Muscle of leg (tissue), 16 donors: ENCODE measurements around the gene PPP2R3A. TPM values are rescaled to one million over a fixed set of nuclear protein-coding genes. Genes with fewer than 3 reads are reported as not detected.

Experiments
- DNase-seq: peaks from one replicate; pipeline ENCODE4 v3.0.0; 2013
- H3K27ac ChIP-seq: one replicate; pipeline ENCODE4 v1.5.1; 2013; ENCODE audit warnings: mild to moderate bottlenecking, low read length, control low read depth
- H3K27me3 ChIP-seq: one replicate; pipeline ENCODE4 v1.6.1; 2013; ENCODE audit warnings: low read length; ENCODE audit not compliant: control insufficient read depth, insufficient read depth
- H3K36me3 ChIP-seq: one replicate; pipeline ENCODE4 v1.6.1; 2013; ENCODE audit warnings: low read length; ENCODE audit not compliant: control insufficient read depth, insufficient read depth
- H3K4me1 ChIP-seq: one replicate; pipeline ENCODE4 v1.6.1; 2013; ENCODE audit warnings: low read length; ENCODE audit not compliant: control insufficient read depth, insufficient read depth
- H3K4me3 ChIP-seq: one replicate; pipeline ENCODE4 v1.5.1; 2013; ENCODE audit warnings: low read length, control low read depth
- H3K9me3 ChIP-seq: replicated peaks from 2 replicates; pipeline ENCODE4 v1.6.1; 2013; ENCODE audit warnings: low read depth, low read length; ENCODE audit not compliant: control insufficient read depth
- WGBS: methylation state at CpG from one replicate; pipeline ENCODE4 v1.1.5; 2013; ENCODE audit warnings: missing lambda C conversion rate; ENCODE audit not compliant: insufficient coverage; 5-methylcytosine and 5-hydroxymethylcytosine counted together
- long read RNA-seq, 11 donors: transcript quantifications; one replicate each; lab custom pipeline, GENCODE V29; 2026
- polyA plus RNA-seq, 8 donors: library from polyadenylated mRNA; unstranded; fragments of 120-200 nt; gene quantifications; one replicate each; pipeline versions ENCODE4 v1.2.1 to v1.2.3, GENCODE V29; 2013; ENCODE audit warnings: inconsistent platforms in 1 of 8, low replicate concordance in 1 of 8; ENCODE audit not compliant: insufficient read length in 8 of 8, insufficient read depth in 1 of 8
- total RNA-seq: library from RNA; stranded (reverse); fragments of 120-200 nt; gene quantifications from one replicate; pipeline ENCODE4 v1.2.4, GENCODE V29; 2013

The PPP2R3A gene
- 64.6 TPM for total RNA-seq
- 10 to 100 TPM; 29.9 to 62.1 (median 47.6) TPM for polyA plus RNA-seq
- long read RNA-seq, donor 1, full-length matches to known transcripts, result 9 of 37 reads
- long read RNA-seq, donor 1, partial matches to known transcripts, result 28 of 37 reads
- long read RNA-seq, donor 1, other reads (novel, unspliced or antisense), result 0 of 37 reads
- long read RNA-seq, donor 2, result 0 reads
- long read RNA-seq, donor 3, full-length matches to known transcripts, result 17 of 17 reads
- long read RNA-seq, donor 3, partial matches to known transcripts, result 0 of 17 reads
- long read RNA-seq, donor 3, other reads (novel, unspliced or antisense), result 0 of 17 reads
- long read RNA-seq, donor 4, full-length matches to known transcripts, result 7 of 7 reads
- long read RNA-seq, donor 4, partial matches to known transcripts, result 0 of 7 reads
- long read RNA-seq, donor 4, other reads (novel, unspliced or antisense), result 0 of 7 reads
- long read RNA-seq, donor 5, full-length matches to known transcripts, result 8 of 26 reads
- long read RNA-seq, donor 5, partial matches to known transcripts, result 18 of 26 reads
- long read RNA-seq, donor 5, other reads (novel, unspliced or antisense), result 0 of 26 reads
- long read RNA-seq, donor 6, full-length matches to known transcripts, result 8 of 8 reads
- long read RNA-seq, donor 6, partial matches to known transcripts, result 0 of 8 reads
- long read RNA-seq, donor 6, other reads (novel, unspliced or antisense), result 0 of 8 reads
- long read RNA-seq, donor 7, full-length matches to known transcripts, result 8 of 8 reads
- long read RNA-seq, donor 7, partial matches to known transcripts, result 0 of 8 reads
- long read RNA-seq, donor 7, other reads (novel, unspliced or antisense), result 0 of 8 reads
- long read RNA-seq, donor 8, full-length matches to known transcripts, result 10 of 31 reads
- long read RNA-seq, donor 8, partial matches to known transcripts, result 21 of 31 reads
- long read RNA-seq, donor 8, other reads (novel, unspliced or antisense), result 0 of 31 reads
- long read RNA-seq, donor 9, full-length matches to known transcripts, result 6 of 24 reads
- long read RNA-seq, donor 9, partial matches to known transcripts, result 18 of 24 reads
- long read RNA-seq, donor 9, other reads (novel, unspliced or antisense), result 0 of 24 reads
- long read RNA-seq, donor 10, full-length matches to known transcripts, result 11 of 11 reads
- long read RNA-seq, donor 10, partial matches to known transcripts, result 0 of 11 reads
- long read RNA-seq, donor 10, other reads (novel, unspliced or antisense), result 0 of 11 reads
- long read RNA-seq, donor 11, full-length matches to known transcripts, result 6 of 6 reads
- long read RNA-seq, donor 11, partial matches to known transcripts, result 0 of 6 reads
- long read RNA-seq, donor 11, other reads (novel, unspliced or antisense), result 0 of 6 reads

- Histone ChIP-seq H3K9me3 (peaks cover 2% of the 10 kb centered on the region), H3K4me1 (peaks cover 8% of the 10 kb centered on the region), H3K27me3 (no peaks in the 10 kb centered on the region), H3K4me3 (peak within 1 kb of the TSS; percentile 89), H3K36me3 (no peaks in the 10 kb centered on the region), H3K27ac (peak within 1 kb of the TSS; percentile 88)
- peak; percentile 92 for DNase-seq
- 0% methylated on average over 72 of the region's 83 CpGs for WGBS
Observed at GRCh38 chr3:135965506-135966270, at the start of gene PPP2R3A. TSS of gene PPP2R3A (plus strand) at chr3:135965728. CDS start at chr3:136001499, 35,771 bp downstream.

GRCh38 chr3:135916310-135916709 is 49.2 kb upstream of the PPP2R3A start:
- no CpG with 5 or more reads among the region's 4 CpGs for WGBS
- no peaks in the 10 kb centered on the region for H3K27me3 ChIP-seq
- no peak for DNase-seq
- no peak overlapping the region for H3K4me3 ChIP-seq
- H3K4me1 ChIP-seq, result peaks cover 1% of the 10 kb centered on the region
- H3K27ac ChIP-seq, result no peak overlapping the region
- H3K36me3 ChIP-seq, result no peaks in the 10 kb centered on the region
- no peaks in the 10 kb centered on the region for H3K9me3 ChIP-seq

GRCh38 chr3:135917076-135917475 is 48.5 kb upstream of the PPP2R3A start:
- WGBS, result 37% methylated on average over 2 of the region's 3 CpGs
- no peaks in the 10 kb centered on the region for H3K36me3 ChIP-seq
- no peak overlapping the region for H3K27ac ChIP-seq
- H3K4me3 ChIP-seq, result no peak overlapping the region
- no peaks in the 10 kb centered on the region for H3K4me1 ChIP-seq
- no peaks in the 10 kb centered on the region for H3K27me3 ChIP-seq
- no peaks in the 10 kb centered on the region for H3K9me3 ChIP-seq
- DNase-seq, result no peak

GRCh38 chr3:135917927-135918597 is 47.5 kb upstream of the PPP2R3A start:
- 69% methylated on average over 7 of the region's 8 CpGs for WGBS
- no peak for DNase-seq
- Histone ChIP-seq H3K4me3 (no peak overlapping the region), H3K36me3 (no peaks in the 10 kb centered on the region), H3K9me3 (no peaks in the 10 kb centered on the region), H3K27me3 (no peaks in the 10 kb centered on the region), H3K27ac (no peak overlapping the region), H3K4me1 (no peaks in the 10 kb centered on the region)

GRCh38 chr3:135918600-135918999 is 46.9 kb upstream of the PPP2R3A start:
- H3K4me1 ChIP-seq, result no peaks in the 10 kb centered on the region
- no peak overlapping the region for H3K27ac ChIP-seq
- H3K27me3 ChIP-seq, result no peaks in the 10 kb centered on the region
- no peaks in the 10 kb centered on the region for H3K36me3 ChIP-seq
- DNase-seq, result peak; percentile 41
- no peaks in the 10 kb centered on the region for H3K9me3 ChIP-seq
- no peak overlapping the region for H3K4me3 ChIP-seq
- WGBS, result 17% methylated on average over 1 of the region's 1 CpG

GRCh38 chr3:135920275-135920674 is 45.3 kb upstream of the PPP2R3A start:
- Histone ChIP-seq H3K36me3 (no peaks in the 10 kb centered on the region), H3K27ac (no peak overlapping the region), H3K4me3 (no peak overlapping the region), H3K4me1 (no peaks in the 10 kb centered on the region), H3K9me3 (no peaks in the 10 kb centered on the region), H3K27me3 (no peaks in the 10 kb centered on the region)
- DNase-seq, result no peak
- WGBS, result no CpG with 5 or more reads among the region's 2 CpGs

- Histone ChIP-seq H3K4me1 (peaks cover 2% of the 10 kb centered on the region), H3K27me3 (no peaks in the 10 kb centered on the region), H3K9me3 (no peaks in the 10 kb centered on the region), H3K4me3 (no peak overlapping the region), H3K27ac (no peak overlapping the region), H3K36me3 (no peaks in the 10 kb centered on the region)
- DNase-seq, result no peak
- WGBS, result no CpG with 5 or more reads among the region's 3 CpGs
Observed at GRCh38 chr3:135922903-135923250, 42.7 kb upstream of the PPP2R3A start.

GRCh38 chr3:135924506-135924905 is 41.0 kb upstream of the PPP2R3A start:
- DNase-seq, result no peak
- H3K27me3 ChIP-seq, result no peaks in the 10 kb centered on the region
- H3K36me3 ChIP-seq, result no peaks in the 10 kb centered on the region
- WGBS, result 100% methylated on average over 1 of the region's 1 CpG
- H3K4me1 ChIP-seq, result peaks cover 2% of the 10 kb centered on the region
- no peak overlapping the region for H3K4me3 ChIP-seq
- H3K27ac ChIP-seq, result no peak overlapping the region
- no peaks in the 10 kb centered on the region for H3K9me3 ChIP-seq

GRCh38 chr3:135926664-135927063 is 38.9 kb upstream of the PPP2R3A start:
- Histone ChIP-seq H3K27me3 (no peaks in the 10 kb centered on the region), H3K4me1 (peaks cover 5% of the 10 kb centered on the region), H3K4me3 (no peak overlapping the region), H3K27ac (no peak overlapping the region), H3K36me3 (no peaks in the 10 kb centered on the region), H3K9me3 (no peaks in the 10 kb centered on the region)
- 94% methylated on average over 2 of the region's 3 CpGs for WGBS
- DNase-seq, result no peak
